GM10847 (cell line): ENCODE data around the gene TBX20.

Source experiments
- POLR2A ChIP-seq: IDR thresholded peaks from 2 replicates; pipeline ENCODE4 v1.6.1; 2011; ENCODE audit not compliant: insufficient read length; ENCODE audit errors: extremely low read depth

TBX20 gene

DNA sequence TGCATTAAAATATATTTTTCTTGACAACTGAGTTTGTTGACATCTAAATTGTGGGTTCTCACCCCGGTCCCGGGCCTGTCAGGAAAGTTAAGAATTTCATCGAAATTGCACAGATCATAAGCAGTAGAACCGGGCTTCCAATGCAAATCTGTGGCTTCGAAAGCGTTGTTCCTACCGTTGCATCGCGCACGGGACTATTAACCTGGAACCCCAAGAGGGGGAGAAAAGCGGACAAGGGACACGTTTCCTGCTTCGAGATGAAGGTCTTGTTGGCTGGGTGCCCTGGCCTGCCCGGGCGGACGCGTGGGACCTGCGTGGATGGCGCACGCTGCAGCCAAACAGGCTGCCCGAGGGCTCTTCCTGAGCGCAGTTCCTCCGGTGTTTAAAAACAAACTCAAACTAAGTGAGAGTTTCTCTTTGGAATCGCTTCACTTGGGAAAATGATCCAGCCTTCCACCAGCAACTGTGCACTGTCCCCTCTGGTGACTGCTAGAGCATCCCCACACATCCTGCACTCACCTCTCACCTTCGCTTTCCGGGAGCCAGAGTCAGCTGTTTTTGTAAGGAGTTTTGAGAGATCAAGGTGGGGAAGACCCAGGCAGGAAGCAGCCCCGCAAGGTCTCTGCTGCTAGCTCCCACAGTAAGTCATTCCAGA is 5.1 kb upstream of the TBX20 start:
- no peak for TF ChIP-seq POLR2A

DNA sequence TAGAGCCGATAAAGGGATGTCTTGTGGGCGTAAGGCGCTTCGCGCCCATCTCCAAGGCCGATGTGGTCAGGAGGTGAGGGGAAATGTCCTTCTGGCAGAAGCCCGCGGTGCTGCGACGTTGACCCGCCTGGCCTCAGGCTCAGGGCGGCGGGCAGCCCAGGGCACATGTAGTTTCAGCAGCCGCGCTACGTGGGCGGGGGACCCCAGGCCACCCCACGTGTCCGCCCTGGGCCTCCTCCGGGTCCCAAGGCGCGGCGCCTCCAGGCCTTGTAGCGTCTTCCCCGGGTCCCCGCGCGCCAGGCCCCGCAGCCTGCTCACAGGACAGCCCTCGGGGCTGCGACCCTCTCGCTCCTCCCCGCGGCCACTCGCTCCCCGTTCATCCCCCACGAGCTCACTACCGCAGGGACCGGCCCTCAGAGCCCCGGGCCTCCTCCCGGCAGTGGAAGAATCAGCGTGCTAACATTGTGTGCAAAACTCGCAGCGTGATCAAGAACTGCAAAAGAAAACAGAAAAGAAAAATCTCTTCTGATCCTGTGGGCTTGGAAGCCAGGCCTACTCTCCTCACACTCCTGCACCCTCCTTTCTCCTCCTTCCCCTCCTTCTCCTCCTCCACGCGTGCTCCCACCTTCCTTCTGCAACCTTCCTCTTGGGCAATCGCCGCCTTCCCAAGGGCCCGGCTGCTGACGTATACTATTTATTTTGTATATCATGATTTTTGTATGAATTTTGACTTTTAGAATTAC is 4.4 kb upstream of the TBX20 start:
- TF ChIP-seq POLR2A: no peak

DNA sequence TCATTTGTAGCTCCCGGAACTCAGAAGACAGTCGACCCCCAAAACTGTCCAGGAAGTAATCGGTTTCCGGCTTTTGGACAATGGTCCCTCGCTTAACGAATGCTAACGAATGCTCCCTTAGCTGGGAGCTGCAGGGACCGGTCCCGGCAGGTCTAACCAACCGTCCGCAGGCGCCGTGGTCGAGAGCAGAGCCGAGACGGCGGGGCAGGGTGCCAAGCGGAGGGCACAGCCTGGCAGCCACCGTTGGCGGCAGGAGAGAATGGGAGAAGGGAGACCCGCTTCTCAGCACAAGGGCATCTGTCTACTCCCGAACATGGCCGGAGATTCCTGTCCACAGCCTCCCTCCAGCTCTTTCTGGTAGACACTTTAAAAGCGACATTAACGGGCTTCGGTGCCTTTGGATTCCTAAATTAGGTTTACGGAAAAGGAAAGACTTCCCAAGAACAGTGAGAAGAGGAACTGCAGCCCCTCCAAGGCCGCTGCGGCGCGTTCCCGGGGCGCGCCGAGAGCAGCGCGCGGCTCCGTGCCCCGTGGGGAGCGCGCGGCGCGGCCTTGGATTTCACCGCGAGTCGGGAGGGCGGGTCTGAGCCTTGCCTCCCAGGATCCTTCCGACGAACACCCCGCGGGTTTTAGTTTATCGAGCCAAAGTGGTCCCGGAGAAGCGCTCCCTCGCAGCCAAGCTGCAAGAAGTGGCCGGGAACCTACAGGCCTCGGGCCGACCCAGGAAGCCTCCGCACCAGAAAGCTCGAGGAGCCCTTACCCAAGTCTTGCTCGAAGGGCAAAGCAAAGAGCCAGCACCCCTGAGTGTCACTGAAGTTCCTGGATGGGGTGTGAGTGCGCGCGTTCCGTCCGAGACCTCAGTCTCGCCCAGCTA is 3.6 kb upstream of the TBX20 start:
- TF ChIP-seq POLR2A: no peak

DNA sequence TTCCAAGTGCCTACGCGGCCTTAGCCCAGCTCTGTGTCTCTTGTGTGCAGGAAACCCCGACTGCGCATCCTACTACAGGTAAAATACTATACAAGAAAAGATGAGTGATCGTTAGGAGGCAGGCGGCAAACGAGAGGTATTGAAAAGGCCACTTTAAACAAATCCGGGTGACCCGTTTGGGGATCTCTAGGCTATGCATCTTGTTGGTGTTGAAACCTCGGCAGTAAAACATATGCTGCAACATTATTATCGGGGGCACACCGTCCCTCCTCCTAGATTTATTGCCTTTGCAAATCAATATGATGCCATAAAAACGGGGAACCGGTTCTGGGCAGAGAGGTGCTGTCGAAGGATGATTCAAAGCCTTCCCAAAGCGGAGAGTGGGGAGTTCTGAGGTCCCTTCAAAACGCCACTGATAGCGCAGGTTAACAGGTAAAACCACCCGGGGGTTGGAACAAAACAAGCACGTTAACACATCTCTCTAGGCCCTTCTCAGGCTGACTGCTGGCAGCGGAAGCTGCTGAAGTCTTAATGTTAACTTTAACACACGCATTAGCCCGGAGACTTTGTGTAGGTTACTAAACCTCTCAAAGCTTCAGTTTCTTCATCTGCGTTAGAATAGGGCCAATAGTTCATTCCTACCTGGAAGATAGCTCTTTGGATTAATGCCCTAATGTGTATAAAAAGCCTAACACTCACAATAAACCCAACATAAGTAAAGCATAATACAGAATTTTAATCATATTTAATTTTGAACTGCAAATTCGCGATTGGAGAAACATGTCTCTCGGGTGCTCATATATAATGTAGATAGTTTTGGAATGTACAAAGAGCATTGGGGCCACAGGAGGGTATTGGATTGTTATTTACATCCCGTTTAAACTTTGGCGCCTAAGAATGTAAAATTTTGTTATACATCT is 2.6 kb upstream of the TBX20 start:
- no peak for TF ChIP-seq POLR2A

DNA sequence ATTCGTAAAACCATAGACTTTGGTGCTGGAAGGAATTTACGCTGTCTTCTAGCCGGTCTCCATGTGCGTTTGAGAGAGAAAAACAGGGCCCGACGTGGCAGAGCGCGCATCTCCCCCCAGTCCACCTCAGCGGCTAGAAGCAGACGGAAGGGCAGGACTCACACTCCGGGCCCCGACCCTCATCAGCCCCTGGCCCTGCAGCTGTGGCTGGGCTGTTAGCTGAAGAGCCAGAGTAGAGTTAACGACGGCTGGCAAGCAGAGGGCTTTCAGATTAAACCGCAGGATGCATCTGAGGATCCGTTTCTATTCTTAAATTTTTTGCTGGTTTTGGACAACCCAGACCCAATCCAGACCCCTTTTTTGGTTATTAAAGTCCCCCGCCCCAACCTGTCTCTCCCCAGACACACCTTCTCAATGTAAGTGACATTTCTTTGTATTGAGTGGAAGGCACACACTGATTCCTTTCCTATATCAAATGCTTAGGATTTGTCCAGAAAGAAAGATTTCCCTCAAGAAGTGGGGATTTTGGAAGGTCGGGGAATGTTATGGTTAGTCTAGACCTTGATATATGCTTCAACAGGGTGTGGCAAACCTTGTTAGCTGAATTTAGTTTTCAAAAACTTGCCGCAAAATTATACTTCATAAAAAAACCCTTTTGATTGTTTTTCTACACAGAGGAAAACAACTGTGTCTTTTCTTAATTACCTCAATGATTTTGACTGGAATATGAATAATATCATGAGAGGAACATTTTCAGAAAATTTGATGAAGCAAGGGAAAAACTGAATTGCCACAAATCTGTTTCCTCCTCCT is 1.7 kb upstream of the TBX20 start:
- TF ChIP-seq POLR2A: no peak

DNA sequence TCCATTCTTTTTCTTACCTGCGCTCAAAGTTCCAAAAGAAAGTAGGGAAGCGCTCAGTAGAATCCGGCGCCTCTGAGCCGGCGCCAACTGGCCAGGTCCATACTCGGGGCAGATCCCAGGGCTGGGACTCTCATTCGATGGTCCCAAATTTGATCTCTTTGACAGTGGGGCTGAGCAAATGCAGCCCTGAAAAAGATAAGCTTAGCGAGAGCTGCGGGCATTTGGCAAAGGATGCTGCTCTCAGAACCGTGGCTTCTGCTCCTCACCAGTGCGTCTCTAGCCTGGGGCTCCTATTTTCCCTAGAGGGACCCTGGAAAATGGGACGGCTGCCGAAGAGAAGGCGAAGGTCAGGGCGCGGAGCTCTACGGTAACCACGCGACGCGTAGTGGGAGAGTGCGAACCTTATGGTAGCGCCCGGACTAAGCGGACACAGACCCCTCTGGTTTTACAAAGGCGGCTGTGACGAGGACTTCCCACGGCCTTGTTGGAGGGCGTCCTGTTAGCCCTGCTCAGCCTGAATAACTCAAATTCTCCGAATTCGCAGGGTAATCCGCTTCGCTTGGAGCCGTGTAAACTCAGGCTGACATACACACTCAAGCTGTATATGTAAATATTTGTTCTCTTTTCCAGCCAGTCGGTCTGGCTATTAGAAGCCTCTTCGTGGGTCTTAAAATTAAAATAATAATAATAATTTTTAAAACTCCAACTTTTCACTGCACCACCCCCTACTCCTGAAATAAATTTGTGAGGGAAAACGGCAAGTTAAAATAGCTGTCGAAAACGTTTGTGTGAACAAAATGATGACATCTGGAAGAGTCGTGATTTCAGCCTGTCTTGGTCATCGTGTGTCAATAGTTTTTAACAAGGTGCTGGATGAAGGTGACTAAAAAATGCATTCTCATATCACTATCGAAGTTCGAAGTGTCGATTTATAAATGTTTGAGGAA is 869 bp upstream of the TBX20 start:
- TF ChIP-seq POLR2A: no peak

DNA sequence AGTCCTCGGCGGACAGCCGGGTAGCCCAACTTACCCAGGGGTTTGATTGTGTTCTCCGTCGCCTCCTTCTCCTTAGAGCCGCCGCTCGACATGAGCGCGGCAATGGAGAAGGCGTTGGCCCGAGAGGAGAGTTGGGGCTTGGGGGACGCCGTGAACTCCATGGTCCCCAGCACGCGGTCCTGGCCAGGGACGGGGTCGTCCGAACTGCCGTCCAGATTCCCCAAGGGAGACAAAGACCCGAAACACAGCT is 515 bp downstream of the TBX20 start:
- no peak for TF ChIP-seq POLR2A

DNA sequence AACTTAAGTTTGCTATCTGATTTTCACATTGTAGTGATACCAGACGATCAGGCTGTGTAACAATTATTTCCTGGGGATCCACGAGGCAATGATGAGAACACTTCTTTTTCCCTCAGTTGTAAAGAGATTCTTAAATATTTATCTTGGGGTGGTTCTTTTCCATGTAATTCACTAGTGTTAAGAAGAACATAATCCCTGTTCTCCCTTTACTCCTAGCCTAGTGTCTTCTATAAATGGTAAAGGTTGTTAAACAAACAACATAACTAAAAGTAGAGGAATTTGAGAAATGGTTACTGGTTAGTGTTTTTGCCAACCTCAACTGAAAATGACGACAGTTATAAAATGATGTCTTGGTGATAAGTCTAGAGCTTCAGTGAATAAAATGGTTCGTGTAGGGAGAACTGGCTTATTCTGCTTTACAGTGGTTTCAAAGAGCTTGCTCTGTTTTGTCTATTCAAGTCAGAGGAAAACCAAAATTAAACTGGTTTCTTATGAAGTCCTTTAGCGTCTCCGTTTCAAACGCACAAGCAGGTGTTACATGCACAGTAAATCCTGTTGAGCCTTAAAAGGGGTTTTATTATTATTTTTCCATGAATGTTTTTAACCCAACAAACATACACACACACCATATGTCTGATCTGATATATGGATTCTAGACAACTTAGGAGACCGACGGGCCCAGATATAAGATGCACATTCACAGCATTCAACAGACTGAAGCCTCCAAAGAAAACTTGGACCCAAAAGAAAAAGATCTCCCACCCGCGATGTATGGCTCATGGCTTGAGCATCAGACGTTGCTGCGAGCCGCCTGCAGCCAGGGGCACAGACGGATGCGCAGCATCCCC is 1.1 kb downstream of the TBX20 start:
- no peak for TF ChIP-seq POLR2A

DNA sequence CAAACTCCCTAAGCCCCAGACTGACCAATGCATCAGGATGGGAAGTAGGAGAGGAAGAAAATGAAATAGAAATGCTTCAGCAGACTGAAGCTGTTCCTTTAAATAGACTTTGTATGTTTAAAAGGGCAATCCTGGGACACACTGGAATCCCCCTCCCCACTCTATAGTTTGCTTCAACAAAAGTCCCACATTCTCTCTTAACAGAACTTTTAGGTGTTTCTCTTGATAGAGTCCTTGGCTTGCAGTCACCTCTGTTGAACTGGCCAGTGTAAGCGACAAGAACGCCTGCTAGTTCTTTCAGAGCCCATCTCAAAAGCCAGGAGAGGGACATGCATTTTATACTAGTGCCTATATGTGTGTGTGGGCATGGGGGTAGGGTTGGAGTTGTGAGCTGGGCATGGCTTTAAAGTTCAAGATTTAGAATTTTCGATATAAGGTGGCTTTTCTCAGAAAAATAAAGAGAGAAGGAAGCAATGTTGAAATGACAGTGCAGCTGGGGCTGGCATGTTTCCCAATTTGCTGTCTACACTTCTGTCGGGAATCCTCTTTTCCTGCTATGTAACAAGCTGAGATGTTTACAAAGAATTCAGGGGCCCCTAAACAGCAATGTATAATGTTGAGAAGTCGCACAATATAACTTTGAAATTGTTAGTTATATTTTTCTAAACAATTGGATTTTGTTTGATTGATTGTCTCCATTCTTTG is 2.1 kb downstream of the TBX20 start:
- no peak for TF ChIP-seq POLR2A

DNA sequence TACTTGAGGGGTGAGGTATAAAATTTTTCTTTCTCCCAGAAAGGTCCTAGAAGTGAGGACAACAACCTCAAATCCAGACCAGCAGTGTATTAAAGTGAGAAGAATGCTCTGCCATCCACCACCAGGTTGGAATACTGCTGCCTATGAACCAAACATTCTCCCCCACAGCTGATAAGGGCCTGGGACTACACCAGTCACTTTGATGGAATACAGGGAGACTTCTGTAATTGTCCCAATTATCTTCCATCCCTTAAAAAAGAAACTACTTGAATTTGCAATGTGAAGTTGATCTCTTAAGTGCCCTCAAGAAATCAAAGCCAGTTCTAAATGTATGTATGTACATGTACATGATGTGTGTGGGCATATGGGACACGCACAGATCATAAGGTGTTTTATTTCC is 3.0 kb downstream of the TBX20 start:
- TF ChIP-seq POLR2A: no peak

DNA sequence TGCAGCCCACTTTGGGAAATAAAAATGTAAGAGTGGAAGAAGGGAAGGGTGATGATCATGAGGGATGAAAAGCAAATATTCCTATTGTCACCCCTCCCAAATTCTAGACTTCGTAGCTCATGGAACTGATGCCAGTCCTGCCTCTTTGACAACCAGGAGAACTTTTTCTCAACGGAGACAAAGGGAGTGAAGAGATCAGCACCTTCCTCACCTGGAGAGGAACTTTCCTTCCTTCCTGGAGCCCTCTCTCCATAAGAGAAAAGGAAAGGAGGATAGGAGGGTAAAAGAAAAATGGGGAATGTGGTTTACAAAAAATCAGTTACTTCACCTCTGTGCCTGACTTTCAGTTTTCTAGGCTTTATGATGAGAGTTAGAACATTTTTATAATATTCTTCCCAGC is 3.4 kb downstream of the TBX20 start:
- no peak for TF ChIP-seq POLR2A

DNA sequence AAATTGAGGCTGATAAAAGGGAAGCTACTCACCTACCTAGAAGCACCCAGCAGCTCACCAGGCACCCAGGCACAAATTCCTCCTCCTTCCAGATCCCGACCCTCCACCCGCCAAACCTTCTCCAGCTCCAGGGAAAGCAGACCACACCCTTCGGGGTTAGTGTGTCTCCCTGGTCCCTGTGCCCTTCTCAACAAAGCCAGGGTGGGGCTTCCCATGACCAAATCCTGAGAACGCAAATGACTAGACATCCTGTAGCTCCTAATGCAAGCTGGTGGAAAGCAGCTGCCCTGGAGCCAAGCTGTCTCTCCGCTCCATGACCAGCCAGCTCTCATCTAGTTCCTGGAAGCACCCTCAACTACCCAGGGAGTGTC is 4.4 kb downstream of the TBX20 start:
- TF ChIP-seq POLR2A: no peak
